Daoy (cell line): Measurements from ENCODE around the gene SSH2. TPM values are rescaled to one million over a fixed set of nuclear protein-coding genes. Genes with fewer than 3 reads are reported as not detected.

Experiments used
- DNase-seq: peaks from one replicate; pipeline ENCODE4 v3.0.0-alpha.2; 2015; ENCODE audit warnings: low read depth
- total RNA-seq: library from RNA; depleted of rRNA; stranded (reverse); fragments of >200 nt; shearing (Covaris generic); gene quantifications from 2 replicates; pipeline ENCODE4 v1.2.3, GENCODE V29; 2014; rRNA removed

SSH2 gene
- total RNA-seq, 1 experiment from 2014 or later = 4.6 TPM

- DNase-seq = no peak
These were observed 353.0 kb downstream of the SSH2 start for GRCh38 chr17:29577001-29577370.

GRCh38 chr17:29576214-29577000, 353.6 kb downstream of the SSH2 start:
- DNase-seq = no peak

Other genes starting within 250 kb of the SSH2 start
- gene EFCAB5, start 11.4 kb upstream of the SSH2 start, total RNA-seq = 0.03 and 0.23 TPM in 2 replicates
- 7.1 and 9.7 TPM in 2 replicates for gene NSRP1, start 186.6 kb upstream of the SSH2 start, total RNA-seq